Muscle of leg (tissue), 11 donors: ENCODE measurements around the gene FBN1. TPM values are rescaled to one million over a fixed set of nuclear protein-coding genes. Genes with fewer than 3 reads are reported as not detected.
A peak's percentile ranks its signal among the peaks of the same experiment; 100 is the strongest.

Source experiments
- DNase-seq: peaks from one replicate; pipeline ENCODE4 v3.0.0; 2013
- H3K27ac ChIP-seq: one replicate; pipeline ENCODE4 v1.5.1; 2013; ENCODE audit warnings: mild to moderate bottlenecking, low read length, control low read depth
- H3K27me3 ChIP-seq: one replicate; pipeline ENCODE4 v1.6.1; 2013; ENCODE audit warnings: low read length; ENCODE audit not compliant: control insufficient read depth, insufficient read depth
- H3K36me3 ChIP-seq: one replicate; pipeline ENCODE4 v1.6.1; 2013; ENCODE audit warnings: low read length; ENCODE audit not compliant: control insufficient read depth, insufficient read depth
- H3K4me1 ChIP-seq: one replicate; pipeline ENCODE4 v1.6.1; 2013; ENCODE audit warnings: low read length; ENCODE audit not compliant: control insufficient read depth, insufficient read depth
- H3K4me3 ChIP-seq: one replicate; pipeline ENCODE4 v1.5.1; 2013; ENCODE audit warnings: low read length, control low read depth
- H3K9me3 ChIP-seq: replicated peaks from 2 replicates; pipeline ENCODE4 v1.6.1; 2013; ENCODE audit warnings: low read depth, low read length; ENCODE audit not compliant: control insufficient read depth
- WGBS: methylation state at CpG from one replicate; pipeline ENCODE4 v1.1.5; 2013; ENCODE audit warnings: missing lambda C conversion rate; ENCODE audit not compliant: insufficient coverage; 5-methylcytosine and 5-hydroxymethylcytosine counted together
- polyA plus RNA-seq, 8 donors: library from polyadenylated mRNA; unstranded; fragments of 120-200 nt; gene quantifications; one replicate each; pipeline versions ENCODE4 v1.2.1 to v1.2.3, GENCODE V29; 2013; ENCODE audit warnings: inconsistent platforms in 1 of 8, low replicate concordance in 1 of 8; ENCODE audit not compliant: insufficient read length in 8 of 8, insufficient read depth in 1 of 8
- total RNA-seq: library from RNA; stranded (reverse); fragments of 120-200 nt; gene quantifications from one replicate; pipeline ENCODE4 v1.2.4, GENCODE V29; 2013

FBN1 gene
- total and polyA plus RNA-seq, 9 donors, result 137 to 392 (median 243) TPM

- DNase-seq, result no peak
- 96% methylated on average over 3 of the region's 5 CpGs for WGBS
Observed at GRCh38 chr15:48572823-48573222, 72.7 kb downstream of the FBN1 start.

GRCh38 chr15:48571510-48571909, 74.0 kb downstream of the FBN1 start:
- no peak overlapping the region for H3K4me3 ChIP-seq
- no peaks in the 10 kb centered on the region for H3K9me3 ChIP-seq
- DNase-seq, result no peak
- H3K27me3 ChIP-seq, result no peaks in the 10 kb centered on the region
- peaks cover 5% of the 10 kb centered on the region for H3K36me3 ChIP-seq
- no peak overlapping the region for H3K27ac ChIP-seq
- peaks cover 4% of the 10 kb centered on the region for H3K4me1 ChIP-seq
- no CpG with 5 or more reads among the region's 2 CpGs for WGBS

More at GRCh38 chr15:48572823-48573222, 72.7 kb downstream of the FBN1 start:
- Histone ChIP-seq H3K4me1 (no peaks in the 10 kb centered on the region), H3K36me3 (peaks cover 5% of the 10 kb centered on the region), H3K27me3 (no peaks in the 10 kb centered on the region), H3K4me3 (no peak overlapping the region), H3K9me3 (no peaks in the 10 kb centered on the region), H3K27ac (no peak overlapping the region)

DNA sequence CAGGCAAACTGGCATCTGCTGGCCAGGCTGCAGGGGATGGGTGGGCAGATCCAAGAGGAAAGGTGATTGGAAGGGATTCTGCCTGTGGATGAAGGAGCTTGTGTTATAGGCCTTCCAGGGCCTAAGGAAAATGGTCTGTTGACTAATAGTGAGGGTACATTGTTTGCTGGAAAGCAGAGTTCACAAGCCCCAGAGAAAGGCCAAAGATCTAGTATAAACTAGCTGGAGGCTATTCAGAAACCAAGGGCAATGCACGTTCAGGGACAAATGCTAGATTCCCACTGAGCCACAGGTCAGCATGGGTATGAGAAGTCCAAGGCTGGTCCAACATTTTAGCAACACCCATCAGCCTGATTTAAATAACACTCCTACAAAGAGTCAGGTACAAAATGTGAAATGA, 74.7 kb downstream of the FBN1 start:
- H3K4me1 ChIP-seq, result peaks cover 5% of the 10 kb centered on the region
- H3K9me3 ChIP-seq, result no peaks in the 10 kb centered on the region
- WGBS, result 80% methylated on average over 1 of the region's 1 CpG
- H3K36me3 ChIP-seq, result peaks cover 4% of the 10 kb centered on the region
- no peaks in the 10 kb centered on the region for H3K27me3 ChIP-seq
- no peak overlapping the region for H3K4me3 ChIP-seq
- DNase-seq, result no peak
- H3K27ac ChIP-seq, result no peak overlapping the region

DNA sequence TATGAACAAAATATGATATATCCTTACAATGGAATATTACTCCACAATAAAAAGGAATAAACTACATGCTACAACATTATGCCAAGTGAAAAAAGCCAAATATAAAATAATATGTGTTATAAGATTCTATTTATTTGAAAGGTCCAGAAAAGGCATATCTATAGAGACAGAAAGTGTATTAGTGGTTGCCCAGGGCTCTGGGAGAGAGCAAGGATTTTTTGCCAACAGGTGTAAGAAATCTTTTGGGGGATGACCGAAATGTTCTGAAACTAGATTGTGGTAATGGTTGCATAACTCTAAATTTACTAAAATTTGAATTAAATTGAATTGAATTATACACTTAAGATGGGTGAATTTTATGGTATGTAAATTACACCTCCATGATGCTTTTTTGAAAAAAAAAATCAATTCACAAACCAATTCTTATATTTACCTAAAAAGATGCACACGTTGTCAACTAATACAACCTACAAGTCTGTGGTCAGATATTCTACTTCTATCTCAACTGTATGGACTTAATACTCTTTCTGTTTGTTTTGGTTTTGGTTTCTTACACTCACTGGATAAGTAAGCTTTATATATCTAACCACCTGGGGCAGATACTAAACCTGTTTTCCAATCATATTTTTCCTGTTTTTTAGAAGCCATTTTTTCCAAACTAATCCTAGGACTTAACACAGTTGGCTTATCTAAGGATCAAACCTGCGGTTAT, 75.8 kb downstream of the FBN1 start:
- WGBS, result no CpG with 5 or more reads among the region's 3 CpGs
- Histone ChIP-seq H3K27ac (no peak overlapping the region), H3K9me3 (no peaks in the 10 kb centered on the region), H3K36me3 (peaks cover 2% of the 10 kb centered on the region), H3K27me3 (no peaks in the 10 kb centered on the region), H3K4me1 (peaks cover 5% of the 10 kb centered on the region), H3K4me3 (no peak overlapping the region)
- no peak for DNase-seq

DNA sequence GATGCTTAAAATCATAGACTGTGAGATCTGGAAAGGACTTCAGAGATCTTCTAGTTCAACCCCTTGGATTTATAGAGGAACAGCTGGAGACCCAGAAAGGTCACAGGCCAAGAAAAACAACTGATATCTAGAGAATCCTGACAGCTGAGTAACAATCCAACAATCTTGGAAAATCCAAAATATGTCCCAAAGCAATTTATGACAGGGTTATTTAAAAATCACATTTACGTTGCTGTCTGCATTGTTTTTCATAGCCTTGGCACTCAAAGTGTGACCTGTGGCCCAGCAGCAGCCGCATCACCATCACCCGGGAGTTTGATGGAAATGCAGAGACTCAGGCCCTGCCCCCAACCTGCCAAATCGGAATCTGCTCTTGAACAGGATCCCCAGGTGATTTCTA, 78.8 kb downstream of the FBN1 start:
- Histone ChIP-seq H3K27me3 (no peaks in the 10 kb centered on the region), H3K4me3 (no peak overlapping the region), H3K9me3 (no peaks in the 10 kb centered on the region), H3K4me1 (peaks cover 7% of the 10 kb centered on the region), H3K27ac (peak overlapping the region; percentile 70), H3K36me3 (no peaks in the 10 kb centered on the region)
- DNase-seq, result peak; percentile 87
- WGBS, result 29% methylated on average over 4 of the region's 4 CpGs

GRCh38 chr15:48565560-48566482, 79.7 kb downstream of the FBN1 start:
- peak; percentile 97 for DNase-seq
- peak overlapping the region; percentile 70 for H3K27ac ChIP-seq

DNA sequence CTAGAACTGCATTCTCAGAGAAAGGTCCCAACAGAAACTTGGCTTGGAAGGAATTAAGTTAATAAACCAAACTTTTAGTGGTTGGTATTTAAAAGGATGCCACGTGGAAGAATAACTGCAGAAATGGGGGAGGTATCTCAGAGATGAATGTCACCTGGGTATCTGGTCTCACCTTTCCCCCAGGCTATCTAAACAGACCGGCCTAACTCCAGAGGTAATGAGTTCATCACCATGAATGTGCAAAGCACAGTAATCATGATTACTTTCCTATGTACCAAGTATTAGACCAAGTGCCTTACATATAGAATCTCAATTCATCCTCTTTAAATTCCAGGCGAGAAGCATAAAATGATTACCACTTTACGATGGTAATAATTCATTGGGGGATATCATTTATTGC, 80.8 kb downstream of the FBN1 start:
- H3K27me3 ChIP-seq, result no peaks in the 10 kb centered on the region
- no peaks in the 10 kb centered on the region for H3K9me3 ChIP-seq
- no peak overlapping the region for H3K4me3 ChIP-seq
- no peaks in the 10 kb centered on the region for H3K36me3 ChIP-seq
- H3K4me1 ChIP-seq, result peaks cover 12% of the 10 kb centered on the region
- WGBS, result no CpG with 5 or more reads among the region's 4 CpGs
- DNase-seq, result no peak
- peak overlapping the region; percentile 70 for H3K27ac ChIP-seq

More at GRCh38 chr15:48565560-48566482, 79.7 kb downstream of the FBN1 start:
- WGBS, result no CpG with 5 or more reads among the region's 1 CpG
- Histone ChIP-seq H3K4me3 (no peak overlapping the region), H3K9me3 (no peaks in the 10 kb centered on the region), H3K4me1 (peaks cover 7% of the 10 kb centered on the region), H3K36me3 (no peaks in the 10 kb centered on the region), H3K27me3 (no peaks in the 10 kb centered on the region)

DNA sequence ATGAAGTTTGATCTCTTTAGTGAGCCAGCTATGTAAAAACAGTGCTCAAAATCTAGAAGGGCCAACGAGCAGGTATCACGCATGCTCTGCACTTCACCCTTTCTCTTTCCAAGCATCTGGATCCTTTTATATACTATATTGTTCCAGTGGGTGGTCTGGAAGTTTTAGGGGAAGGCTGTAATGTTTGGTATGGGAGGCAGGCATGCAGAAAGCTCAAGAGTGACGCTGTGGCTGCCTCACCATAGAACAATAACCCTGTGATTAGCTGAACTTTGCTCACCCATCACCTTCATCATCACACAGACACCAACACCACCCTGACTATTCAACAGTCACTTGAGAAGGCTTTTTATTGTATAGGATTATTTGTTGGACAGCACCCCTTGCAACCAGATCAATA, 81.6 kb downstream of the FBN1 start:
- no peaks in the 10 kb centered on the region for H3K9me3 ChIP-seq
- WGBS, result no CpG with 5 or more reads among the region's 3 CpGs
- no peak overlapping the region for H3K4me3 ChIP-seq
- H3K4me1 ChIP-seq, result peaks cover 17% of the 10 kb centered on the region
- H3K27ac ChIP-seq, result peak overlapping the region; percentile 15
- H3K36me3 ChIP-seq, result no peaks in the 10 kb centered on the region
- DNase-seq, result peak; percentile 72
- no peaks in the 10 kb centered on the region for H3K27me3 ChIP-seq

DNA sequence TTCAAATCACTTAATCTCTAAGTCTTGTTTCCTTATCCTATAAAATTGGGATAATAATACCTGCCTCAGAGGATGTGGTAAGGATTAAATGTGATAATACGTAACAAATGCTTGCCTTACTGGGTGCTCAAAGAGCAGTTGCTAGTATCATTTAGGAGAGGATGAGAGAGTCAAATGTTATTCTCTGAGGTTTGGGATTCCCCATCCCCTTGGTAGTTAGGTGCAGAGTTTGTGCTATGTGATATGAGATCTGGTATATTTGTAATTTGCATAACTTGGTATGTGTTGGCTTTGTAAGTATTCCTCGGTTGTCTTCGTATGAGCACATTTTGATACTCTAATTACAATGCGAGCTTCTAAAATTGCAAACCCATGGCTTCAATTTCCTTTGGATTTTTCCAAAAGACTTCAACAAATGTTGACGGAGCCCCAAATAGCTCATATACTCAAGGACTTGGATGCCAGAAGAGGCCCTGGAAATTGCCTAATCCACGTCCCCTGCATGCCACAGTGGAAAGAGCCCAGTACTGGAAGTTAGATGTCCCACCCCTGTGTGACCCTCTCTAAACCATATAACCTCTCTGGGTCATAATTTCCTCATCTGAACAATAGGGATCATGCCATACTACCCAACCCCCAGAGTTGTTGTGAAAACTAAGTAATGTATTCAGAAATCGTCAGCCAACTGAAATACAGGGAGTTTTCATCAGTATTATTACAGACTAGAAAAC, 85.0 kb downstream of the FBN1 start:
- peak; percentile 57 for DNase-seq
- Histone ChIP-seq H3K4me1 (peaks cover 15% of the 10 kb centered on the region), H3K27me3 (no peaks in the 10 kb centered on the region), H3K36me3 (no peaks in the 10 kb centered on the region), H3K27ac (peak overlapping the region; percentile 87), H3K9me3 (no peaks in the 10 kb centered on the region), H3K4me3 (no peak overlapping the region)
- WGBS, result 54% methylated on average over 6 of the region's 7 CpGs

- Histone ChIP-seq H3K27ac (peak overlapping the region; percentile 87), H3K9me3 (no peaks in the 10 kb centered on the region), H3K36me3 (no peaks in the 10 kb centered on the region), H3K27me3 (no peaks in the 10 kb centered on the region), H3K4me3 (no peak overlapping the region), H3K4me1 (peaks cover 15% of the 10 kb centered on the region)
- DNase-seq, result peak; percentile 93
- 0% methylated on average over 2 of the region's 5 CpGs for WGBS
Observed at GRCh38 chr15:48559285-48559684, 86.2 kb downstream of the FBN1 start.
